ENCODE measurements around the gene LACC1. TPM values are rescaled to one million over a fixed set of nuclear protein-coding genes. Genes with fewer than 3 reads are reported as not detected.

Gene LACC1
- 1.2 and 2.2 TPM in 2 replicates for total RNA-seq (2014; rRNA removed; shearing (Covaris generic); ENCODE audit: low replicate concordance)

- H3K4me3 ChIP-seq, result peak within 1 kb of the TSS; percentile 71
- H3K9me3 ChIP-seq, result no peaks in the 10 kb centered on the region
- H3K27me3 ChIP-seq, result no peaks in the 10 kb centered on the region
- H3K36me3 ChIP-seq, result no peaks in the 10 kb centered on the region
- DNase-seq, result no peak
Observed at GRCh38 chr13:43879755-43880181, at the start of gene LACC1. LACC1 (plus strand) TSS chr13:43879904; CDS start chr13:43880986, 1,082 bp downstream.

GRCh38 chr13:43830497-43830881 is 49.2 kb upstream of the LACC1 start:
- Histone ChIP-seq H3K9me3 (no peaks in the 10 kb centered on the region), H3K36me3 (no peaks in the 10 kb centered on the region), H3K4me3 (peak overlapping the region; percentile 8), H3K27me3 (no peaks in the 10 kb centered on the region)
- DNase-seq, result no peak

GRCh38 chr13:43831088-43831487 is 48.6 kb upstream of the LACC1 start:
- H3K27me3 ChIP-seq, result no peaks in the 10 kb centered on the region
- no peak overlapping the region for H3K4me3 ChIP-seq
- DNase-seq, result peak; percentile 39
- H3K9me3 ChIP-seq, result no peaks in the 10 kb centered on the region
- H3K36me3 ChIP-seq, result no peaks in the 10 kb centered on the region

GRCh38 chr13:43835701-43836100 is 44.0 kb upstream of the LACC1 start:
- no peak for DNase-seq
- no peaks in the 10 kb centered on the region for H3K27me3 ChIP-seq

GRCh38 chr13:43838909-43839308 is 40.8 kb upstream of the LACC1 start:
- H3K27me3 ChIP-seq, result no peaks in the 10 kb centered on the region
- no peaks in the 10 kb centered on the region for H3K9me3 ChIP-seq
- H3K4me3 ChIP-seq, result no peak overlapping the region
- no peak for DNase-seq
- no peaks in the 10 kb centered on the region for H3K36me3 ChIP-seq

More at GRCh38 chr13:43835701-43836100, 44.0 kb upstream of the LACC1 start:
- H3K9me3 ChIP-seq, result no peaks in the 10 kb centered on the region
- H3K36me3 ChIP-seq, result no peaks in the 10 kb centered on the region
- H3K4me3 ChIP-seq, result no peak overlapping the region

GRCh38 chr13:43846496-43847158 is 33.1 kb upstream of the LACC1 start:
- peaks cover 13% of the 10 kb centered on the region for H3K9me3 ChIP-seq
- no peaks in the 10 kb centered on the region for H3K36me3 ChIP-seq
- no peak for DNase-seq
- H3K4me3 ChIP-seq, result no peak overlapping the region
- H3K27me3 ChIP-seq, result no peaks in the 10 kb centered on the region

GRCh38 chr13:43848001-43848649 is 31.6 kb upstream of the LACC1 start:
- H3K27me3 ChIP-seq, result no peaks in the 10 kb centered on the region
- H3K36me3 ChIP-seq, result no peaks in the 10 kb centered on the region
- H3K4me3 ChIP-seq, result no peak overlapping the region
- H3K9me3 ChIP-seq, result peaks cover 21% of the 10 kb centered on the region
- DNase-seq, result no peak

GRCh38 chr13:43850873-43851272 is 28.8 kb upstream of the LACC1 start:
- H3K36me3 ChIP-seq, result no peaks in the 10 kb centered on the region
- DNase-seq, result no peak
- H3K9me3 ChIP-seq, result peaks cover 28% of the 10 kb centered on the region
- H3K4me3 ChIP-seq, result no peak overlapping the region
- no peaks in the 10 kb centered on the region for H3K27me3 ChIP-seq

- no peak overlapping the region for H3K4me3 ChIP-seq
- peaks cover 28% of the 10 kb centered on the region for H3K9me3 ChIP-seq
- DNase-seq, result no peak
- H3K27me3 ChIP-seq, result no peaks in the 10 kb centered on the region
- H3K36me3 ChIP-seq, result no peaks in the 10 kb centered on the region
Observed at GRCh38 chr13:43852923-43853404, 26.7 kb upstream of the LACC1 start.

GRCh38 chr13:43861863-43862262 is 17.8 kb upstream of the LACC1 start:
- Histone ChIP-seq H3K36me3 (no peaks in the 10 kb centered on the region), H3K9me3 (peaks cover 3% of the 10 kb centered on the region; the same call in 1 of the 2 replicates), H3K4me3 (no peak overlapping the region), H3K27me3 (no peaks in the 10 kb centered on the region)
- DNase-seq, result no peak

GRCh38 chr13:43864921-43865320 is 14.8 kb upstream of the LACC1 start:
- H3K27me3 ChIP-seq, result no peaks in the 10 kb centered on the region
- H3K4me3 ChIP-seq, result no peak overlapping the region
- no peaks in the 10 kb centered on the region for H3K36me3 ChIP-seq
- no peak for DNase-seq
- peaks cover 3% of the 10 kb centered on the region; the same call in 1 of the 2 replicates for H3K9me3 ChIP-seq

GRCh38 chr13:43865892-43866291 is 13.8 kb upstream of the LACC1 start:
- DNase-seq, result peak; percentile 51
- H3K27me3 ChIP-seq, result no peaks in the 10 kb centered on the region

GRCh38 chr13:43872181-43872580 is 7.5 kb upstream of the LACC1 start:
- DNase-seq, result no peak
- H3K9me3 ChIP-seq, result no peaks in the 10 kb centered on the region

More at GRCh38 chr13:43865892-43866291, 13.8 kb upstream of the LACC1 start:
- no peak overlapping the region for H3K4me3 ChIP-seq
- H3K9me3 ChIP-seq, result peaks cover 3% of the 10 kb centered on the region; the same call in 1 of the 2 replicates
- no peaks in the 10 kb centered on the region for H3K36me3 ChIP-seq

GRCh38 chr13:43874504-43875092 is 5.1 kb upstream of the LACC1 start:
- no peak for DNase-seq
- Histone ChIP-seq H3K36me3 (no peaks in the 10 kb centered on the region), H3K9me3 (no peaks in the 10 kb centered on the region), H3K27me3 (no peaks in the 10 kb centered on the region), H3K4me3 (no peak overlapping the region)

More at GRCh38 chr13:43872181-43872580, 7.5 kb upstream of the LACC1 start:
- no peaks in the 10 kb centered on the region for H3K36me3 ChIP-seq
- H3K27me3 ChIP-seq, result no peaks in the 10 kb centered on the region
- H3K4me3 ChIP-seq, result no peak overlapping the region

- H3K27me3 ChIP-seq, result no peaks in the 10 kb centered on the region
- H3K9me3 ChIP-seq, result no peaks in the 10 kb centered on the region
- DNase-seq, result no peak
- H3K36me3 ChIP-seq, result no peaks in the 10 kb centered on the region
- no peak overlapping the region for H3K4me3 ChIP-seq
Observed at GRCh38 chr13:43876366-43876765, 3.3 kb upstream of the LACC1 start.

GRCh38 chr13:43877326-43877725 is 2.4 kb upstream of the LACC1 start:
- Histone ChIP-seq H3K9me3 (no peaks in the 10 kb centered on the region), H3K4me3 (no peak overlapping the region), H3K36me3 (no peaks in the 10 kb centered on the region), H3K27me3 (no peaks in the 10 kb centered on the region)
- DNase-seq, result no peak

- DNase-seq, result no peak
- H3K36me3 ChIP-seq, result no peaks in the 10 kb centered on the region
- H3K9me3 ChIP-seq, result no peaks in the 10 kb centered on the region
- H3K4me3 ChIP-seq, result no peak overlapping the region
- H3K27me3 ChIP-seq, result no peaks in the 10 kb centered on the region
Observed at GRCh38 chr13:43877766-43878165, 1.9 kb upstream of the LACC1 start.

Data from MG63 (cell line).